HG02981 (cell line): ENCODE results near the gene WASHC4.

Source experiments
- ATAC-seq: cut with Tn5 transposase; IDR thresholded peaks from one replicate; pipeline ENCODE4 v1.9.1; 2021; ENCODE audit warnings: mild to moderate bottlenecking, moderate library complexity; ENCODE audit not compliant: unreplicated experiment

WASHC4 gene

GRCh38 chr12:105202202-105202601, 94.7 kb downstream of the WASHC4 start:
- ATAC-seq, result no peak

- ATAC-seq, result no peak
Measured at GRCh38 chr12:105204127-105204526, 96.6 kb downstream of the WASHC4 start.

- no peak for ATAC-seq
Measured at GRCh38 chr12:105204916-105205315, 97.4 kb downstream of the WASHC4 start.

GRCh38 chr12:105205322-105206048, 98.0 kb downstream of the WASHC4 start:
- ATAC-seq, result no peak

- no peak for ATAC-seq
Measured at GRCh38 chr12:105206686-105207374, 99.3 kb downstream of the WASHC4 start.

GRCh38 chr12:105209091-105209490, 101.6 kb downstream of the WASHC4 start:
- ATAC-seq, result no peak

- ATAC-seq, result no peak
Measured at GRCh38 chr12:105212438-105212837, 104.9 kb downstream of the WASHC4 start.

GRCh38 chr12:105214148-105214547, 106.6 kb downstream of the WASHC4 start:
- ATAC-seq, result no peak

- no peak for ATAC-seq
Measured at GRCh38 chr12:105214670-105215375, 107.3 kb downstream of the WASHC4 start.

GRCh38 chr12:105218434-105218833, 110.9 kb downstream of the WASHC4 start:
- no peak for ATAC-seq
